Chondrocyte (in vitro differentiated cells): ENCODE measurements around the gene UTP20. TPM values are rescaled to one million over a fixed set of nuclear protein-coding genes. Genes with fewer than 3 reads are reported as not detected.

ENCODE experiments used
- DNase-seq: peaks from one replicate; pipeline ENCODE4 v3.0.0; 2021; ENCODE audit warnings: mixed read lengths, low spot score
- H3K27ac Mint-ChIP-seq: one replicate; pipeline ENCODE4 v1.8.0; 2021; ENCODE audit warnings: mild to moderate bottlenecking, moderate library complexity, mixed read lengths; ENCODE audit not compliant: unreplicated experiment
- H3K27me3 Mint-ChIP-seq: 2 replicates; pipeline ENCODE4 v1.8.0; 2021; ENCODE audit warnings: low read depth, mixed read lengths
- H3K36me3 Mint-ChIP-seq: 2 replicates; pipeline ENCODE4 v1.8.0; 2021; ENCODE audit warnings: low read depth, mixed read lengths
- H3K4me1 Mint-ChIP-seq: 2 replicates; pipeline ENCODE4 v1.8.0; 2021; ENCODE audit warnings: low read depth, mild to moderate bottlenecking, mixed read lengths
- H3K4me3 Mint-ChIP-seq: one replicate; pipeline ENCODE4 v1.8.0; 2021; ENCODE audit warnings: mild to moderate bottlenecking, moderate library complexity, mixed read lengths; ENCODE audit not compliant: unreplicated experiment
- H3K9me3 Mint-ChIP-seq: 2 replicates; pipeline ENCODE4 v1.8.0; 2021; ENCODE audit warnings: low read depth, mixed read lengths
- long read RNA-seq: library from polyadenylated mRNA; stranded (forward); transcript quantifications from one replicate; pipeline ENCODE4 v2.0.0, GENCODE V29; 2021
- total RNA-seq: library from RNA; stranded (reverse); gene quantifications from 3 replicates; pipeline ENCODE4 v1.2.1, GENCODE V29; 2021
- TF ChIP-seq, protein P1 (sequence below): fragments of 200-600 bp; sonication (generic); IDR thresholded peaks from 2 replicates; pipeline ENCODE4 v1.5.0; 2021; ENCODE audit warnings: antibody characterized with exemption, mild to moderate bottlenecking, moderate library complexity

UTP20 gene
- 9.4 to 17.0 TPM (median 9.9 TPM) in 3 replicates for total RNA-seq
- long read RNA-seq, partial matches to known transcripts = 2 of 3 reads
- long read RNA-seq, other reads (novel, unspliced or antisense) = 1 of 3 reads

DNA sequence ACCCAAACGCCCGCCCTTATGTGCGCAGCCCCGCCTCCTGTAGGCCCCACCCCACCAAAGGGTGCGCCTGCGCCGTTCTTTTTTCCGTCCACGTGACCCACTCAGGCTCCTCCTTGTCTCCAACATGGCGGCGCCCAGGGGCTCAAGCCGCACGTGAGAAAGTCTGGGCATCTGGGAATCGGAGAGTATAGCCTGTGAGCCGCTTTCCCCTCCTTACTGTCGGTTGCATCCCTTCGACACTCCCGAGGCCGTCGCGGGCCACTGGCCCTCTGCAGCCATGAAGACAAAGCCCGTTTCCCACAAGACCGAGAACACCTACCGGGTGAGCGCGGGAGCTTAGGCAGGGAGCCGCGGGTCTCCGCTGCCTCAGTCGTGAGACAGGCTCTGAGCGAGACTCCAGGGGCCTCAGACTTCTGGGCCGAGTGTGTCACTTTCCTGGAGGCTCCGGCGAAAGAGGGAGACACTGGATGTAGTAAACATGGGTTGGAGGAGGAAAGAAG, at the start of gene UTP20:
TSS of gene UTP20 (plus strand) at position 100 of the 500 bp plus-strand sequence. CDS start at position 278, 178 bp downstream.
- peak; percentile 97 for DNase-seq
- H3K36me3 Mint-ChIP-seq = peaks cover 2% of the 10 kb centered on the region
- H3K27ac Mint-ChIP-seq = peak within 1 kb of the TSS; percentile 92
- TF ChIP-seq, protein P1, sequence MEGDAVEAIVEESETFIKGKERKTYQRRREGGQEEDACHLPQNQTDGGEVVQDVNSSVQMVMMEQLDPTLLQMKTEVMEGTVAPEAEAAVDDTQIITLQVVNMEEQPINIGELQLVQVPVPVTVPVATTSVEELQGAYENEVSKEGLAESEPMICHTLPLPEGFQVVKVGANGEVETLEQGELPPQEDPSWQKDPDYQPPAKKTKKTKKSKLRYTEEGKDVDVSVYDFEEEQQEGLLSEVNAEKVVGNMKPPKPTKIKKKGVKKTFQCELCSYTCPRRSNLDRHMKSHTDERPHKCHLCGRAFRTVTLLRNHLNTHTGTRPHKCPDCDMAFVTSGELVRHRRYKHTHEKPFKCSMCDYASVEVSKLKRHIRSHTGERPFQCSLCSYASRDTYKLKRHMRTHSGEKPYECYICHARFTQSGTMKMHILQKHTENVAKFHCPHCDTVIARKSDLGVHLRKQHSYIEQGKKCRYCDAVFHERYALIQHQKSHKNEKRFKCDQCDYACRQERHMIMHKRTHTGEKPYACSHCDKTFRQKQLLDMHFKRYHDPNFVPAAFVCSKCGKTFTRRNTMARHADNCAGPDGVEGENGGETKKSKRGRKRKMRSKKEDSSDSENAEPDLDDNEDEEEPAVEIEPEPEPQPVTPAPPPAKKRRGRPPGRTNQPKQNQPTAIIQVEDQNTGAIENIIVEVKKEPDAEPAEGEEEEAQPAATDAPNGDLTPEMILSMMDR = no peak
- H3K4me1 Mint-ChIP-seq = peaks cover 13% of the 10 kb centered on the region
- H3K4me3 Mint-ChIP-seq = peak within 1 kb of the TSS; percentile 95
- no peaks in the 10 kb centered on the region for H3K9me3 Mint-ChIP-seq
- H3K27me3 Mint-ChIP-seq = peaks cover 12% of the 10 kb centered on the region

DNA sequence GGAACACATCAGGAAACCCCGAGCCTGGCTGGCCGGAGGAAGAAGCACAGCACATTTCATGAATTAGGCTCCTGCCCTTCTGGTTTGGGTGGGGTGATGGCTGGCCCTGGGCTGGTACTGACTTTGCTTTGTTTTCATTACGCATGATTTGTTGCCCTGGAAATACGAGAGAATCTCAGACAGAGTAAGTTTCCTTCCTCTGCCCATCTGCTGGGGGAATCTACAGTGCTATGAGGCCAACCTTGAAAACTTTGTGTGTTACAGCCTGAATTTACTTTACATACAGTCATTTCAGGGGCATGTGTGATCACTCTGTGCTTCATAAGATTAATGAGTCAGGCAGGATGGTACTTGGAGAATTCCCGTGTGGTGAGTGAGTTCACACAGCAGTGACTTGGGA, 49.4 kb upstream of the UTP20 start:
- Mint-ChIP-seq H3K4me1 (peaks cover 4% of the 10 kb centered on the region), H3K9me3 (no peaks in the 10 kb centered on the region), H3K4me3 (no peak overlapping the region), H3K27me3 (peaks cover 6% of the 10 kb centered on the region), H3K27ac (no peak overlapping the region), H3K36me3 (no peaks in the 10 kb centered on the region)
- TF ChIP-seq, protein P1 = no peak
- no peak for DNase-seq

DNA sequence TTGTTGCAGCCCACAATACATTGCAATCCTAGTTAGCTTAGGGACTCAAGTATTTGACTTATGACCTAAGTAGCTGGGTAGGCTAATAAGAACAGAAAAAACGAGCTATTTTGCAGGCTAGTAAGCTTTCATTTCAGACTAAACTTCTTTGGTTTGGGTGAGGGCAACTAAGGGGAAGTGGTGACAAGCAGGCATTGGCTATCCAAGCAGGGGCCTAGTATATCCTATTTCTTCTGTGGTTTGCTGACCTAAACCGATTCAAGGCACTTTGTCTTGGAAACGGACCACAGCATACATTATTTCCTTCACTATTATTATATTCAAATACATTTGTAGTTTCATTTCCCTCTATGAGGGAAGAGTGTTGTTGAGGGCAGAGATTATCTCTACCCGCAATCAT, 48.3 kb upstream of the UTP20 start:
- H3K36me3 Mint-ChIP-seq = no peaks in the 10 kb centered on the region

DNA sequence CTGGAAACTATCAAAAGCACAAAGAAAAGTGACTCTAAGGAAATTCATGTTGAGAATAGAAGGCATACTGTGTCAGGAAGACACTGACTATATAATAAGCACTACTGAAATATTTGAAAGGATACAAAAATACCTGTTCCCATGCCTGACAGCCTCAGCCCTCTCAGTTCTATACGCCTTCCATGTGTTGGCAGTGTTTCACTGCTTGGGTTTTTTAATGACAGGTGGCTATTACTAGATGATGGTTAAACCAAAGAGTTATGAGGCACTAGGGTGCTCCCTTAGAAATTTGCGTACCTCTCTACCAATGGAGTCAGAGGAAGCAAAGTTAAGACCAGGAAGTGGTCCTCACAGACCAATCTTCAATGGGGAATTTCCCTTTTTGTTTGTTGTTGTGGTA, 44.2 kb upstream of the UTP20 start:
- H3K9me3 Mint-ChIP-seq = no peaks in the 10 kb centered on the region
- no peak overlapping the region for H3K4me3 Mint-ChIP-seq
- peaks cover under 1% of the 10 kb centered on the region for H3K4me1 Mint-ChIP-seq
- H3K27me3 Mint-ChIP-seq = peaks cover 4% of the 10 kb centered on the region
- H3K36me3 Mint-ChIP-seq = no peaks in the 10 kb centered on the region
- no peak for DNase-seq
- TF ChIP-seq, protein P1 = no peak
- H3K27ac Mint-ChIP-seq = no peak overlapping the region

More for the DNA sequence above, 48.3 kb upstream of the UTP20 start:
- peaks cover 6% of the 10 kb centered on the region for H3K27me3 Mint-ChIP-seq
- no peak for DNase-seq
- no peak overlapping the region for H3K27ac Mint-ChIP-seq
- H3K9me3 Mint-ChIP-seq = no peaks in the 10 kb centered on the region
- peaks cover 4% of the 10 kb centered on the region for H3K4me1 Mint-ChIP-seq
- TF ChIP-seq, protein P1 = no peak
- no peak overlapping the region for H3K4me3 Mint-ChIP-seq

DNA sequence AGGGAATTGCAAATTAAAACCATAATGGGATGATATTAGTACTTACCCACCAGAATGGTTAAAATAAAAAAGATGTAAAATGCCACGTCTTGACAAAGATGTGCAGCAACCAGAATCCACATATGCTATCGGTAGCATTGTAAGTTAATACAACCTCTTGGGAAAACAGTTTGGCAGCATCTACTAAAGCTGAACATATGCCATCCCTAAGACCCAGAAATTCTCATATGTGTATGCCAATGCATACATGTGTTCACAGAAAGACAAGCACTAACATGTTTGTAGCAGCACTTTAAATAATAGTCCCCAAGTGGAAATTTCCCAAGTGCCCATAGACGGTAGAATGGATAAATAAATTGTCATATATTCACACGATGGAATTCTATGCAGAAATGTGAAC, 41.6 kb upstream of the UTP20 start:
- no peak for DNase-seq
- no peak overlapping the region for H3K27ac Mint-ChIP-seq
- H3K27me3 Mint-ChIP-seq = peaks cover 4% of the 10 kb centered on the region
- no peaks in the 10 kb centered on the region for H3K9me3 Mint-ChIP-seq
- TF ChIP-seq, protein P1 = no peak
- H3K4me3 Mint-ChIP-seq = no peak overlapping the region
- H3K36me3 Mint-ChIP-seq = no peaks in the 10 kb centered on the region
- H3K4me1 Mint-ChIP-seq = no peaks in the 10 kb centered on the region
